Prostate gland (tissue), 2 donors: ENCODE results near the gene YOD1.

Experiments used
- POLR2A ChIP-seq: fragments of 450-650 bp; IDR thresholded peaks from one replicate; pipeline ENCODE4 v1.6.1; 2016; ENCODE audit warnings: antibody characterized with exemption, mild to moderate bottlenecking
- POLR2AphosphoS5 ChIP-seq: sonication (generic); formaldehyde crosslinking; IDR thresholded peaks from one replicate; pipeline ENCODE4 v1.6.1; 2017; ENCODE audit warnings: antibody characterized with exemption
- TF ChIP-seq, protein P1 (sequence below), 4 experiments: fragments of 200-600 bp in 2 of 4; fragments of 450-650 bp in 2 of 4; sonication (generic) in 2 of 4; IDR thresholded peaks; 1 replicate in 3 of 4; 2 replicates in 1 of 4; pipeline ENCODE4 v1.5.1; 2016 to 2019; ENCODE audit warnings: antibody characterized with exemption in 4 of 4, mild to moderate bottlenecking in 2 of 4, moderate library complexity in 2 of 4

DNA sequence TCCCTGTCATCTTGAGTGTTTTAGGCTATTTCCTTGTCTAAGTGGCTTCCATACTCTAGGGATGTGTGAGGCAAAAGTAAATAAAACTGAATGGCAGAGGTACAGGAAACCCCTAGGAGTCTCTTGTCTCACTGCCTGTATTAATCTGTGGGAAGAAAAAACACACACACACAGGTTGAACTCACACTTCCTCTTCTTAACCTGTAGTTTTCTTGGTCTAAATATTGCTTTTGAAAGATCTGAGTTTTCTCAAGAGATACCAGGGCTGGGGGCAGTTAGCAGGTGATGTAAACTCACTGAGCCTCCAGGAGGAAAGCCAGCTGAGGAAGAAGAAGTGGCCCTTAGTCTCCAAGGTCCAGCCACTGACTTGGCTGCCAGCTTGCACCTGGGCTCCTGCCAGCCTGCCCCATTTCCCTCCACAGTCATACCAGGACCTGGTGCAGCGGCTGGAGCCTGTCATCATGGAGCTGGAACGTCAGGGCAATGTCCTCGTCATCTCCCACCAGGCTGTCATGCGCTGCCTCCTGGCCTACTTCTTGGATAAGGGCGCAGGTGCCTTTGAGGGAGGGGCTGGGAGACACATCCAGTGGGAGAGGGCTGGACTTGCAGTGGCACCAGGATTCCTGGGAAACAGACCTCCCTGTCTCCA is 19.0 kb upstream of the YOD1 start:
- TF ChIP-seq, protein P1, sequence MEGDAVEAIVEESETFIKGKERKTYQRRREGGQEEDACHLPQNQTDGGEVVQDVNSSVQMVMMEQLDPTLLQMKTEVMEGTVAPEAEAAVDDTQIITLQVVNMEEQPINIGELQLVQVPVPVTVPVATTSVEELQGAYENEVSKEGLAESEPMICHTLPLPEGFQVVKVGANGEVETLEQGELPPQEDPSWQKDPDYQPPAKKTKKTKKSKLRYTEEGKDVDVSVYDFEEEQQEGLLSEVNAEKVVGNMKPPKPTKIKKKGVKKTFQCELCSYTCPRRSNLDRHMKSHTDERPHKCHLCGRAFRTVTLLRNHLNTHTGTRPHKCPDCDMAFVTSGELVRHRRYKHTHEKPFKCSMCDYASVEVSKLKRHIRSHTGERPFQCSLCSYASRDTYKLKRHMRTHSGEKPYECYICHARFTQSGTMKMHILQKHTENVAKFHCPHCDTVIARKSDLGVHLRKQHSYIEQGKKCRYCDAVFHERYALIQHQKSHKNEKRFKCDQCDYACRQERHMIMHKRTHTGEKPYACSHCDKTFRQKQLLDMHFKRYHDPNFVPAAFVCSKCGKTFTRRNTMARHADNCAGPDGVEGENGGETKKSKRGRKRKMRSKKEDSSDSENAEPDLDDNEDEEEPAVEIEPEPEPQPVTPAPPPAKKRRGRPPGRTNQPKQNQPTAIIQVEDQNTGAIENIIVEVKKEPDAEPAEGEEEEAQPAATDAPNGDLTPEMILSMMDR (IDR thresholded peaks at IDR 0.05) = no peak
- TF ChIP-seq POLR2A (no peak), POLR2AphosphoS5 (no peak)
